Measurements from ENCODE around the gene GPI. TPM values are rescaled to one million over a fixed set of nuclear protein-coding genes. Genes with fewer than 3 reads are reported as not detected.

Gene GPI
- total RNA-seq: 168 TPM

DNA sequence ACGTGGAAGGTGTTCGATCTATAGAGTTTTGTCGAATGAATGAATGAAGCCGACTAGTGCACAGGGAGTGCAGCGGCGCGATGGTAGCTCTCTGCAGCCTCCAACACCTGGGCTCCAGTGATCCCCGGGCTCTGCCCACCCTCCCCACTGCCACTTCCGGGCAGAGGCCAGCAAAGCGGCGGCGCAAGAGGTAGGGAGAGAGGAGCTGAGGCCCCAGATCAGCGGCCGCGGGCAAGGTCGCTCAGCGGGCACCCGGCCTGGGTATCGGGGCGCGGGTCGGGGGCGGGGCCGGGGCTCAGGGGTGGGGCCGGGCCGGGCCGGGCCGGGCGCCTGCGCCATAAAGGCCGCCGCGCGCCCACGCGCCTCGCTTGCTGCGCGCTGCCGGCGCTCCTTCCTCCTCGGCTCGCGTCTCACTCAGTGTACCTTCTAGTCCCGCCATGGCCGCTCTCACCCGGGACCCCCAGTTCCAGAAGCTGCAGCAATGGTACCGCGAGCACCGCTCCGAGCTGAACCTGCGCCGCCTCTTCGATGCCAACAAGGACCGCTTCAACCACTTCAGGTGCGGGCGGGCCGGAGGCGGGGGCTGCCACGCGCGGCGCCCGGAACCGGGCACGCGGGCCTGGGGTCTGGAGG is at the start of gene GPI:
GPI (plus strand) TSS at position 367 of the 633 bp plus-strand sequence; CDS start at position 438, 71 bp downstream.

DNA sequence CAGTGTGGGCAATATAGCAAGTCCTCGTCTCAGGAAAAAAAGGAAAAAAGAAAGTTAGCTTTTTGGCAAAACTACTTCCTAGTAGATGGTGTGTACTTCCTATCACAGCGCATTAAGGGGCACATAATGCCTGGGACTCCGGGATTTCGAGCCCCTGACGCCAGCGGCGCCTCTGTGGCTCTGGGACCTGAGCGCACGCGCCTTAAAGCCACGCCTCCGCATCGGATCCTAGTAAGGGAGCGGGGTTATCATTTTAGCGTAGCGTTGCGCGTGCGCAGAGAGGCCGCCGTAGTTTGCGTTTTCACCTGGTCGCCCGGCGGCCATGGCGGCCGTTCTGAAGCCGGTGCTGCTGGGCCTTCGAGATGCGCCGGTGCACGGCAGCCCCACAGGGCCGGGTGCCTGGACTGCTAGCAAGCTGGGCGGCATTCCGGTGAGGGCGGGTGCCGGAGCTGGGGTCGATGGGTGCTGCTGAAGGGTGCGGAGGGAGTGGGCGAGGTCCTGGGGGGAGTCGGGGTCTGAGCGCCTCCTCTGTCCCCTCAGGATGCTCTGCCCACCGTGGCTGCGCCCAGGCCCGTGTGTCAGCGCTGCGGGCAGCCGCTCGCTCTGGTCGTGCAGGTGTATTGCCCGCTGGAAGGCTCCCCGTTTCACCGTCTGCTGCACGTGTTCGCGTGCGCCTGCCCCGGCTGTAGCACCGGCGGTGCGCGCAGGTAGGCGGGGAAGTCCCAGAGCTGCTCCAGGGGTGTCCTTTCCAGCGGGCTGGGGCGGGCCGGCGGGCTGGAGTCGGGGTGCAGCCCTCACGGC is 39.3 kb downstream of the GPI start, which contains the start of gene PDCD2L:
PDCD2L (plus strand) TSS at position 291 of the 801 bp plus-strand sequence; CDS start at position 323, 32 bp downstream.

Other genes starting within 250 kb of the GPI start
- gene LSM14A, start 192.7 kb upstream of the GPI start, total RNA-seq: 200 TPM
- gene GARRE1, start 110.6 kb upstream of the GPI start, total RNA-seq: 48.0 TPM
- 11.6 TPM for gene PDCD2L, start 39.2 kb downstream of the GPI start, total RNA-seq
- 90.7 TPM for gene UBA2, start 63.2 kb downstream of the GPI start, total RNA-seq
- gene WTIP, start 116.6 kb downstream of the GPI start, total RNA-seq: 31.9 TPM

All from metanephros (tissue), 1 donor.